AG04450 (cell line): ENCODE data around the gene CATSPER4. TPM values are rescaled to one million over a fixed set of nuclear protein-coding genes. Genes with fewer than 3 reads are reported as not detected.

ENCODE experiments used
- CTCF ChIA-PET: fragments of 300-600, 350-600 bp; formaldehyde crosslinking; extraction: SDS; loops from one replicate; lab custom pipeline; 2022; ENCODE audit warnings: antibody characterized with exemption, inconsistent platforms; lab: Charles Lee
- POLR2A ChIA-PET: fragments of 350-600 bp; formaldehyde crosslinking; extraction: SDS; loops from one replicate; lab custom pipeline; 2021; ENCODE audit warnings: antibody characterized with exemption, inconsistent platforms; lab: Yijun Ruan, JAX
- DNase-seq: peaks from one replicate; pipeline ENCODE4 v3.0.0-alpha.2; 2011; ENCODE audit warnings: low read depth, low spot score
- H3K27ac ChIP-seq: one replicate; pipeline ENCODE4 v1.5.1; 2012; ENCODE audit warnings: low read depth, low read length, control low read depth
- H3K27me3 ChIP-seq: one replicate; pipeline ENCODE4 v1.6.0; 2012; ENCODE audit warnings: low read length; ENCODE audit not compliant: control insufficient read depth, insufficient read depth
- H3K4me3 ChIP-seq: 2 replicates; pipeline ENCODE4 v1.5.1; 2011; ENCODE audit warnings: mild to moderate bottlenecking, low read depth, low read length, control low read depth
- H3K9me3 ChIP-seq: 2 replicates; pipeline ENCODE4 v1.5.1; 2012; ENCODE audit warnings: low read length; ENCODE audit not compliant: control insufficient read depth, insufficient read depth
- polyA plus RNA-seq: library from polyadenylated mRNA; depleted of rRNA; stranded (reverse); fragments of >200 nt; gene quantifications from 2 replicates; pipeline ENCODE4 v1.2.3, GENCODE V29; 2011
- TF ChIP-seq, protein P1 (sequence below): IDR thresholded peaks from 2 replicates; pipeline ENCODE4 v1.5.1; 2011; ENCODE audit warnings: low read depth, low read length, control low read depth, inconsistent platforms

The CATSPER4 gene
- polyA plus RNA-seq, 1 experiment, result not detected

DNA sequence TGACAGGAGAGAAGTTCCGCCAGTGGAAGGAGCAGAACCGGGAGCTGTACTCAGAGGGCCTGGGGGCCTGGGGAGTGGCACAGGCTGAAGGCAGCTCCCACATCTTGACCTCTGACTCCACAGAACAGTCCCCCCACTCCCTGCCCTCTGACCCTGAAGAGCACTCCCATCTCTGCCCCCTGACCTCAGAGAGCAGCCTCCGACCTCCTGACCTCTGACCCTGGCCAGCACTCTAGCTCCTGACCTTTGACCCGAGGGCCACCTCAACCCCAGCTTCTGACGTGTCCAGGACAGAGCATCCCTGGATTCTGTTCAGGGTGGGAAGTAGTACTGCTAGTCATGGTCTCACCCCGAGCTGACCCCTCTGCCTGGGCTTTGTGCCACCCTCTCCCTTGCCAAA lies 1.1 kb upstream of the CATSPER4 start:
- ChIA-PET CTCF (interaction anchor here (0.5 to 1.5 kb wide), 3 partner anchors 86 to 857 kb away, joined by 3 to 4 read pairs (median 4); no protein-coding TSS in a partner anchor), POLR2A (no interaction called here)
- H3K27me3 ChIP-seq, result peaks cover 11% of the 10 kb centered on the region
- DNase-seq, result no peak
- H3K9me3 ChIP-seq, result no peaks in the 10 kb centered on the region
- TF ChIP-seq, protein P1, sequence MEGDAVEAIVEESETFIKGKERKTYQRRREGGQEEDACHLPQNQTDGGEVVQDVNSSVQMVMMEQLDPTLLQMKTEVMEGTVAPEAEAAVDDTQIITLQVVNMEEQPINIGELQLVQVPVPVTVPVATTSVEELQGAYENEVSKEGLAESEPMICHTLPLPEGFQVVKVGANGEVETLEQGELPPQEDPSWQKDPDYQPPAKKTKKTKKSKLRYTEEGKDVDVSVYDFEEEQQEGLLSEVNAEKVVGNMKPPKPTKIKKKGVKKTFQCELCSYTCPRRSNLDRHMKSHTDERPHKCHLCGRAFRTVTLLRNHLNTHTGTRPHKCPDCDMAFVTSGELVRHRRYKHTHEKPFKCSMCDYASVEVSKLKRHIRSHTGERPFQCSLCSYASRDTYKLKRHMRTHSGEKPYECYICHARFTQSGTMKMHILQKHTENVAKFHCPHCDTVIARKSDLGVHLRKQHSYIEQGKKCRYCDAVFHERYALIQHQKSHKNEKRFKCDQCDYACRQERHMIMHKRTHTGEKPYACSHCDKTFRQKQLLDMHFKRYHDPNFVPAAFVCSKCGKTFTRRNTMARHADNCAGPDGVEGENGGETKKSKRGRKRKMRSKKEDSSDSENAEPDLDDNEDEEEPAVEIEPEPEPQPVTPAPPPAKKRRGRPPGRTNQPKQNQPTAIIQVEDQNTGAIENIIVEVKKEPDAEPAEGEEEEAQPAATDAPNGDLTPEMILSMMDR, result no peak
- no peak overlapping the region for H3K4me3 ChIP-seq
- H3K27ac ChIP-seq, result no peak overlapping the region

DNA sequence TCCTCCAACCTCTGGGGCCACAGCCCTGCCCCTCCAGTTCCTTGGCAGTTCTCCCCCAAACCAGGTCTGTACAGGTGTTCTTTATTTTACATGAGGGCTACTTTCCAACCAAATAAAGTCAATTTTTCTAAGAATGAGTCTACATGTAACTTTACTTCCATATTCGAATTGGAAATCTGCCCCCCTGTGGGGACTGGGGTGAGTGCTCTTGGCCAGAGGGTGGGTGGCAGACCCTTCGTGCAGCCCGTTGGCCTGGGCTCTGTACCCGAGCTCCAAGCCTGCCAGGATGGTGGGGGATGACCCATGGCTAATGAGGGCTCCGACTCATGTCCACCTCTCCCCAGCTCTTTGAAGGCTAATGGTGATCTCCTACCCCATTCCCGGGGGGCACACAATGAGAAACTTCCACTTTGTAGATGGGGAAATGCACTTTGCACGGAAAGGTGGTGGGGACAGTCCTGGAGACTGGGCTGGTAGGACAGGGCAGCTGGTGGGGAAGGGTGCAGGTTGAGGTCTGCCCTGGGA lies 589 bp upstream of the CATSPER4 start:
- H3K27me3 ChIP-seq, result peaks cover 13% of the 10 kb centered on the region
- TF ChIP-seq, protein P1, result no peak
- DNase-seq, result no peak
- H3K27ac ChIP-seq, result peak overlapping the region; percentile 21
- H3K4me3 ChIP-seq, result no peak overlapping the region
- POLR2A ChIA-PET, result no interaction called here
- CTCF ChIA-PET, result interaction anchor here (0.8 to 1.5 kb wide), 3 partner anchors 9 to 132 kb away, joined by 3 to 4 read pairs (median 3); no protein-coding TSS in a partner anchor
- no peaks in the 10 kb centered on the region for H3K9me3 ChIP-seq

DNA sequence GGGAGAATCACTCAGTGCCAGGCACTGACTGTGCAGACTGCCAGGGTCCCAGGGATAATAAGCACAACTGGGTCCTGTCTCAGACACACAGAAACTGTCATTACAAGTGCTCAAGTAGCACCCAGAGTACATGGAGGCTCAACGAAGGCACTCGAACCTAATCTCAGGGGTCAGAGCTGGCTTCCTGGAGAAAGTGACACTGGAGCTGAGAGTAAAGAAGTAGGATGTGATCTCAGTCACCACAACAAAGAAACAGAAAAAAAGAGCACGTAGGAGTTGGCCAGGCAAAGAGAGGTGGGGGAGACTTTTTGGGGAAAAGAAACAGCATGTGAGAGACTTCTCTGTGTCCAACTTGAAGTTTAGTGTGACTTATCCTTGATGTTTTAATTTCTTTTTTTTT lies 1.3 kb downstream of the CATSPER4 start:
- no peak for DNase-seq
- TF ChIP-seq, protein P1, result no peak
- POLR2A ChIA-PET, result no interaction called here
- CTCF ChIA-PET, result interaction anchor here (1.4 kb wide), 1 partner anchor 47 kb away, joined by 3 read pairs; no protein-coding TSS in a partner anchor
- Histone ChIP-seq H3K27me3 (peaks cover 11% of the 10 kb centered on the region), H3K27ac (no peak overlapping the region), H3K4me3 (no peak overlapping the region), H3K9me3 (no peaks in the 10 kb centered on the region)

- TF ChIP-seq, protein P1, result no peak
Measured at GRCh38 chr1:26195805-26196204, 5.4 kb downstream of the CATSPER4 start.

DNA sequence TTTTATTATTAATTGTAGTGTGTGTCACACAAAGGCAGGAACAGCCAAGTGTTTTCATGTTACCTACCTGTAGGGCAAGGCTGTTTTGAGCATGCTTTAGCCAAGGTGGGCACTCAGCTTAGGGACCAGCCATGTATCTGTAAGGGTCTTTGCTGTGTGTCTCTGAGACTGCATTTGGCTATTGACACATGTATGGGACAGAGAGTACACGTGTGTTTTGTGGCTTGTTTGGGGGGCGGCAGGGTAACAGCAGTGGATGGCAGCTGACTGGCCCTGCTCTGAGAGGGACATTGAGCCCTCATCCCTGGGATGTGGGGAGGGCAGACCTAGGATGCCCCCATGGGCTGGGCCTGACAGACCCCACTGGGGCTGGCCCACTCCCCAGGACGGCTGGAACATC lies 6.9 kb downstream of the CATSPER4 start:
- CTCF ChIA-PET, result no interaction called here
- peaks cover 26% of the 10 kb centered on the region for H3K27me3 ChIP-seq
- DNase-seq, result no peak
- no peak overlapping the region for H3K27ac ChIP-seq
- no peak overlapping the region for H3K4me3 ChIP-seq
- H3K9me3 ChIP-seq, result no peaks in the 10 kb centered on the region
- TF ChIP-seq, protein P1, result no peak
- POLR2A ChIA-PET, result no interaction called here

More at GRCh38 chr1:26195805-26196204, 5.4 kb downstream of the CATSPER4 start:
- no peak for DNase-seq
- Histone ChIP-seq H3K4me3 (no peak overlapping the region), H3K9me3 (no peaks in the 10 kb centered on the region), H3K27me3 (peaks cover 22% of the 10 kb centered on the region), H3K27ac (no peak overlapping the region)
- POLR2A ChIA-PET, result interaction anchor here (0.6 kb wide), 1 partner anchor 85 kb away, joined by 3 read pairs; no protein-coding TSS in a partner anchor
- CTCF ChIA-PET, result no interaction called here
